ENCODE measurements around the gene HS3ST5.

- TF ChIP-seq BHLHE40 (IDR thresholded peaks at IDR 0.05; ENCODE audit: borderline replicate concordance), result no peak
- TF ChIP-seq CTBP1 (IDR thresholded peaks at IDR 0.05; ENCODE audit: borderline replicate concordance), result no peak
- TF ChIP-seq NFRKB (IDR thresholded peaks at IDR 0.05), result no peak
- no peak for TF ChIP-seq ARNT (IDR thresholded peaks at IDR 0.05)
- no peak for TF ChIP-seq TARDBP (IDR thresholded peaks at IDR 0.05)
- TF ChIP-seq PKNOX1 (IDR thresholded peaks at IDR 0.05), result no peak
- no peak for TF ChIP-seq FOXM1 (IDR thresholded peaks at IDR 0.05; ENCODE audit: borderline replicate concordance)
- TF ChIP-seq ELF4 (IDR thresholded peaks at IDR 0.05), result no peak
- no peak for TF ChIP-seq SP1 (IDR thresholded peaks at IDR 0.05)
Measured at GRCh38 chr6:114101255-114101654, 241.6 kb downstream of the HS3ST5 start.
